Neutrophil (primary cell): ENCODE results near the gene ZNF230.

Source experiments
- H3K27ac ChIP-seq: fragments of 200-600 bp; sonication (generic); 2 replicates; pipeline ENCODE4 v1.5.1; 2016; ENCODE audit warnings: mild to moderate bottlenecking, moderate library complexity
- H3K27me3 ChIP-seq: fragments of 200-600 bp; sonication (generic); 2 replicates; pipeline ENCODE4 v1.6.0; 2016; ENCODE audit warnings: mild to moderate bottlenecking
- H3K36me3 ChIP-seq: fragments of 200-600 bp; sonication (generic); 2 replicates; pipeline ENCODE4 v1.5.1; 2017
- H3K4me1 ChIP-seq, 2 experiments: fragments of 200-600 bp in 1 of 2; sonication (generic) in 1 of 2; 1 replicate in 1 of 2; 2 replicates in 1 of 2; pipeline versions ENCODE4 v1.5.1 to v1.6.1; 2013 to 2016; ENCODE audit warnings: low read depth in 1 of 2, low read length in 1 of 2, mild to moderate bottlenecking in 1 of 2, moderate library complexity in 1 of 2; ENCODE audit not compliant: control insufficient read depth in 1 of 2, insufficient read depth in 1 of 2
- H3K4me3 ChIP-seq, 2 experiments: fragments of 200-600 bp in 1 of 2; sonication (generic) in 1 of 2; 1 replicate in 1 of 2; 2 replicates in 1 of 2; pipeline ENCODE4 v1.5.1; 2013 to 2016; ENCODE audit warnings: low read depth in 1 of 2, low read length in 1 of 2, mild to moderate bottlenecking in 1 of 2, moderate library complexity in 1 of 2
- H3K9me3 ChIP-seq: fragments of 200-600 bp; sonication (generic); 2 replicates; pipeline ENCODE4 v1.5.1; 2016
- TF ChIP-seq, protein P1 (sequence below): fragments of 200-600 bp; sonication (generic); IDR thresholded peaks from 2 replicates; pipeline ENCODE4 v1.5.1; 2016; ENCODE audit warnings: antibody characterized with exemption

Gene ZNF230

DNA sequence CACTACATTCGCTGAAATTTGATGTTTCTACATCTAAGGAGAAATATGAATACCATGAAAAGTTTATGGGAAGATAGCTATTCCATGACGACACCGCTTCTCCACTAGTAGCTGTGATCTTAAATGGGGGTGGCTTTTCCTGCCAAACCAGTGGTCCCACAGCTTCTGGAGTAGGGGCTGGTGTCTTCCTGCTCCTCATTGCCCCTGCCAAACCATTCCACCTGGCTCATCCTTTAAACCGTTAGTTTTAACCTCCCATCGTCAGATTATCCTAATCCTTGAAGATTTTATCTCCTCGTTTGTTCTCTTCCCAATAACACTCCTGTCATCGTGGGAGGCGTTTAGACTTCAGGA lies 568 bp upstream of the ZNF230 start:
- H3K36me3 ChIP-seq, result peaks cover under 1% of the 10 kb centered on the region
- H3K4me3 ChIP-seq, result peak overlapping the region; percentile 82
- TF ChIP-seq, protein P1, sequence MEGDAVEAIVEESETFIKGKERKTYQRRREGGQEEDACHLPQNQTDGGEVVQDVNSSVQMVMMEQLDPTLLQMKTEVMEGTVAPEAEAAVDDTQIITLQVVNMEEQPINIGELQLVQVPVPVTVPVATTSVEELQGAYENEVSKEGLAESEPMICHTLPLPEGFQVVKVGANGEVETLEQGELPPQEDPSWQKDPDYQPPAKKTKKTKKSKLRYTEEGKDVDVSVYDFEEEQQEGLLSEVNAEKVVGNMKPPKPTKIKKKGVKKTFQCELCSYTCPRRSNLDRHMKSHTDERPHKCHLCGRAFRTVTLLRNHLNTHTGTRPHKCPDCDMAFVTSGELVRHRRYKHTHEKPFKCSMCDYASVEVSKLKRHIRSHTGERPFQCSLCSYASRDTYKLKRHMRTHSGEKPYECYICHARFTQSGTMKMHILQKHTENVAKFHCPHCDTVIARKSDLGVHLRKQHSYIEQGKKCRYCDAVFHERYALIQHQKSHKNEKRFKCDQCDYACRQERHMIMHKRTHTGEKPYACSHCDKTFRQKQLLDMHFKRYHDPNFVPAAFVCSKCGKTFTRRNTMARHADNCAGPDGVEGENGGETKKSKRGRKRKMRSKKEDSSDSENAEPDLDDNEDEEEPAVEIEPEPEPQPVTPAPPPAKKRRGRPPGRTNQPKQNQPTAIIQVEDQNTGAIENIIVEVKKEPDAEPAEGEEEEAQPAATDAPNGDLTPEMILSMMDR, result no peak
- peaks cover 39 to 45% of the 10 kb centered on the region in 2 experiments for H3K4me1 ChIP-seq
- peaks cover 5% of the 10 kb centered on the region for H3K27me3 ChIP-seq
- peak overlapping the region; percentile 84 for H3K27ac ChIP-seq
- no peaks in the 10 kb centered on the region for H3K9me3 ChIP-seq

DNA sequence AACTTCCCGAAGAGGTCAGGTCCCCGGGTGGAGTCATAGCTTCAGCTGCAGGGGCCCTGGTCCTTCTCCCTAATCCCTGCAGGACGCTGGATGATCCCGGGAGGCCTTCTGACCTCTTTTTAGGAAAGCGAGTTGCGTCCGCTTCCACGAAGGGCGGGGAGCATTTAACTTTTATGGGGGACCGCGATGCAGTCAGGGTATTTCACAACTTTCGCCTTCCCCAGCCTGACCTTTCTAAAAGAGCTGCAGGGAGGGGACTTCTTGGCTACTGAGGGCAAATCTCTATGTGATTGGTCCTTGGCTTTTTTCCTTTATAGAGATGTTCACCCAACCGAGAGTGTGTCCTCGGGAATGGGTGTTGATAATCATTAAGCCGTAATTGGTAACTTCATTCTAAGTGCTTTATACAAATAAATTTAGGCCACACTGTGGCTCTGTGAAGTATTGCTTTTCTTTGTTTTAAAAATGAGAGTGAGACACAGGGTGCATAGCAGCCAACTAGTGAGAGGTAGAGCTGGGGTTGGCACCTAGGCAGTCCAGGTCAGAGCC lies 778 bp downstream of the ZNF230 start:
- Histone ChIP-seq H3K4me3 (peak overlapping the region; percentile 82), H3K27me3 (peaks cover 5% of the 10 kb centered on the region), H3K4me1 (peaks cover 39 to 45% of the 10 kb centered on the region in 2 experiments), H3K27ac (peak overlapping the region; percentile 84), H3K36me3 (peaks cover 14% of the 10 kb centered on the region), H3K9me3 (peaks cover 6% of the 10 kb centered on the region)
- TF ChIP-seq, protein P1, result no peak

GRCh38 chr19:44005973-44006372 lies 3.2 kb downstream of the ZNF230 start:
- TF ChIP-seq, protein P1, result no peak
- Histone ChIP-seq H3K36me3 (peaks cover 38% of the 10 kb centered on the region), H3K4me3 (peak overlapping the region; percentile 33 to 38), H3K4me1 (peaks cover 39 to 45% of the 10 kb centered on the region in 2 experiments), H3K27me3 (no peaks in the 10 kb centered on the region), H3K27ac (peak overlapping the region; percentile 83), H3K9me3 (peaks cover 29% of the 10 kb centered on the region)

- Histone ChIP-seq H3K27me3 (no peaks in the 10 kb centered on the region), H3K27ac (no peak overlapping the region), H3K9me3 (peaks cover 31% of the 10 kb centered on the region), H3K4me3 (no peak overlapping the region), H3K36me3 (peaks cover 48% of the 10 kb centered on the region), H3K4me1 (peaks cover 34 to 39% of the 10 kb centered on the region in 2 experiments)
- TF ChIP-seq, protein P1, result no peak
These were observed 4.7 kb downstream of the ZNF230 start for GRCh38 chr19:44007473-44007872.

DNA sequence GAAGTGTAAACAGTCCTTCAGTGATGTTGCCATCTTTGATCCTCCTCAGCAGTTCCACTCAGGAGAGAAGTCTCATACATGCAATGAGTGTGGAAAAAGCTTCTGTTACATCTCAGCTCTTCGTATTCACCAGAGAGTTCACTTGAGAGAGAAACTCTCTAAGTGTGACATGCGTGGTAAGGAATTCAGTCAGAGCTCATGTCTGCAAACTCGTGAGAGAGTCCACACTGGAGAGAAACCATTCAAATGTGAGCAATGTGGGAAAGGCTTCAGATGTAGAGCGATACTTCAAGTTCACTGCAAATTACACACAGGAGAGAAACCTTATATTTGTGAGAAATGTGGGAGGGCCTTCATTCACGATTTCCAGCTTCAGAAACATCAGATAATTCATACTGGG lies 7.7 kb downstream of the ZNF230 start:
- TF ChIP-seq, protein P1, result no peak
- H3K27ac ChIP-seq, result no peak overlapping the region
- H3K4me3 ChIP-seq, result no peak overlapping the region
- peaks cover 48% of the 10 kb centered on the region for H3K36me3 ChIP-seq
- no peaks in the 10 kb centered on the region for H3K27me3 ChIP-seq
- peaks cover 31% of the 10 kb centered on the region for H3K9me3 ChIP-seq
- peaks cover 15 to 17% of the 10 kb centered on the region in 2 experiments for H3K4me1 ChIP-seq
